GM12892 (cell line): Measurements from ENCODE around the gene RASGRP2.

Source experiments
- POLR2A ChIP-seq: IDR thresholded peaks from 2 replicates; pipeline ENCODE4 v1.6.1; 2011; ENCODE audit warnings: low read depth, low read length, control low read depth
- POLR2AphosphoS5 ChIP-seq: IDR thresholded peaks from 2 replicates; pipeline ENCODE4 v1.6.1; 2011; ENCODE audit warnings: low read depth, low read length, control low read depth

DNA sequence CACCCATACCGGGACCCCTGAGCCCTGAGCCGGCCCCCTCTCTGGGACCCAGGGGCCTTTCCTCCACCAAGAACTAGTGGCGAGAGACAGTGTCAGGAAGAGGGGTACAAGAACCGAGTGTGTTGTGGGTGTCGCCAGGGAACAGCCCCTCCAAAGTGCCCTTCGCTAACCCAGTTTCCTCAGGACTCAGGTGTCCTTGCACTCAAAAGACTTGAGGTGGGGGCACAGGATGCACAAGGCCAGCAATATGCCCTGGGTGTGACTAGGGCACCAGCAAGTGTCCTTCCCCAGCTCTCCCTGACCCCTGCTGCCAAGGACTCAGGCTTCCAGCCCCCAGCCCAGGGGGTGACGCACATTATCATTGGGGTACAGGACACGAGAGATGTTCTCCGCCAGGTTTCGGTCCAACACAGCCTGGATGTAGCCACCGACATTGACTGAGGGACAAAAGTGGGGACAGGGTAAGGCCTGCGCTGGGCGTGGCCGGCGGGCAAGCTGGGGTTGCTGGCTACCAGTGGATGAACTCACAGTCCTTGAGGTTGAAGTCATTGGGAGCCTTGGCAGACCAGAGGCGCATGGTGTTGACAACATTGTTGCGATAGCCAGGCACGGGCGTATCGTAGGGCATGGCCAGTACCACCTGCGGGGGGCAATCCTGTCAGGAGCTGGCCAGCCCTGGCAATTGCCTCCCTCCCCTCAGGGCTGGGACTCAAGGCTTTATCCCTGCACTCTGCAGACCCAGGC lies 11.1 kb upstream of the RASGRP2 start:
- TF ChIP-seq POLR2A (no peak), POLR2AphosphoS5 (no peak)
